ENCODE data around the gene PPP1R14B. TPM values are rescaled to one million over a fixed set of nuclear protein-coding genes. Genes with fewer than 3 reads are reported as not detected.

PPP1R14B gene
- total RNA-seq, 1 experiment from 2014 or later = 1,496 TPM

- TF ChIP-seq EZH2 (IDR thresholded peaks at IDR 0.05; ENCODE audit: low read length, unreplicated experiment) (no peak), CTCF (conservative IDR thresholded peaks at IDR 0.05; ENCODE audit: low read depth, low read length) (no peak), EZH2phosphoT487 (IDR thresholded peaks at IDR 0.05; ENCODE audit: borderline replicate concordance, low read length) (no peak)
- no TSS peak for BruUV-seq (replicated peaks)
- no peak for ATAC-seq
These were observed 23.6 kb downstream of the PPP1R14B start for GRCh38 chr11:64223001-64223651.

GRCh38 chr11:64222651-64223000 is 24.1 kb downstream of the PPP1R14B start:
- intact Hi-C loops (cut with micrococcal nuclease) = no loop called here
- Histone ChIP-seq H3K4me3 (ENCODE audit: low read length) (no peak overlapping the region), H3K27ac (ENCODE audit: low read length) (no peak overlapping the region), H3K36me3 (ENCODE audit: low read depth, low read length) (0 out of 2 replicates have a peak, but pooled peaks cover 3% of the 10 kb centered on the region), H3K9ac (ENCODE audit: low read length) (no peak overlapping the region), H3K79me2 (ENCODE audit: low read length) (peaks cover 20% of the 10 kb centered on the region), H3K4me2 (ENCODE audit: low read length) (no peak overlapping the region), H3F3A (ENCODE audit: low read length, unreplicated experiment) (no peaks in the 10 kb centered on the region), H3K27me3 (ENCODE audit: low read length) (no peaks in the 10 kb centered on the region), H3K4me1 (ENCODE audit: insufficient read depth, low read length) (peaks cover 28% of the 10 kb centered on the region), H4K20me1 (ENCODE audit: low read length) (no peaks in the 10 kb centered on the region), H3K9me3 (ENCODE audit: low read length) (no peaks in the 10 kb centered on the region), H3K9me2 (replicated peaks; ENCODE audit: low read length) (no peaks in the 10 kb centered on the region), H2AFZ (ENCODE audit: low read length) (no peak overlapping the region)
- DNase-seq (no peak), ATAC-seq (no peak)
- CTCF ChIA-PET = no interaction called here
- BruUV-seq (replicated peaks) = no TSS peak
- POLR2A ChIA-PET (ENCODE audit: unreplicated experiment) = no interaction called here
- TF ChIP-seq EZH2phosphoT487 (IDR thresholded peaks at IDR 0.05; ENCODE audit: borderline replicate concordance, low read length) (no peak), CTCF (conservative IDR thresholded peaks at IDR 0.05; ENCODE audit: low read depth, low read length) (no peak), EZH2 (IDR thresholded peaks at IDR 0.05; ENCODE audit: low read length, unreplicated experiment) (no peak)

More at GRCh38 chr11:64223001-64223651, 23.6 kb downstream of the PPP1R14B start:
- Histone ChIP-seq H3K4me3 (ENCODE audit: low read length) (no peak overlapping the region), H3K27ac (ENCODE audit: low read length) (no peak overlapping the region), H4K20me1 (ENCODE audit: low read length) (no peaks in the 10 kb centered on the region), H3K9ac (ENCODE audit: low read length) (no peak overlapping the region), H3F3A (ENCODE audit: low read length, unreplicated experiment) (no peaks in the 10 kb centered on the region), H3K27me3 (ENCODE audit: low read length) (no peaks in the 10 kb centered on the region), H3K79me2 (ENCODE audit: low read length) (peaks cover 21% of the 10 kb centered on the region), H3K9me2 (replicated peaks; ENCODE audit: low read length) (no peaks in the 10 kb centered on the region), H2AFZ (ENCODE audit: low read length) (no peak overlapping the region), H3K9me3 (ENCODE audit: low read length) (no peaks in the 10 kb centered on the region), H3K4me2 (ENCODE audit: low read length) (no peak overlapping the region), H3K4me1 (ENCODE audit: insufficient read depth, low read length) (peaks cover 29% of the 10 kb centered on the region), H3K36me3 (ENCODE audit: low read depth, low read length) (0 out of 2 replicates have a peak, but pooled peaks cover 3% of the 10 kb centered on the region)
- ChIA-PET POLR2A (ENCODE audit: unreplicated experiment) (interaction anchor here (0.6 kb wide), 1 partner anchor 37 kb away, joined by 13 read pairs; the partner anchor contains the start of gene STIP1), CTCF (no interaction called here)
- no peak for DNase-seq
- intact Hi-C loops (cut with micrococcal nuclease) = no loop called here

- ATAC-seq (no peak), DNase-seq (no peak)
- H3K36me3 ChIP-seq (ENCODE audit: low read depth, low read length) = 0 out of 2 replicates have a peak, but pooled peaks cover 3% of the 10 kb centered on the region
- intact Hi-C loops (cut with micrococcal nuclease) = no loop called here
- H3K27ac ChIP-seq (ENCODE audit: low read length) = no peak overlapping the region
- no peaks in the 10 kb centered on the region for H3K9me2 ChIP-seq (replicated peaks; ENCODE audit: low read length)
- no peaks in the 10 kb centered on the region for H3F3A ChIP-seq (ENCODE audit: low read length, unreplicated experiment)
- POLR2A ChIA-PET (ENCODE audit: unreplicated experiment) = no interaction called here
- no peak overlapping the region for H3K4me3 ChIP-seq (ENCODE audit: low read length)
- peaks cover 4% of the 10 kb centered on the region; the same call in 1 of the 2 replicates for H3K79me2 ChIP-seq (ENCODE audit: low read length)
- no peak overlapping the region for H3K4me2 ChIP-seq (ENCODE audit: low read length)
- H3K9ac ChIP-seq (ENCODE audit: low read length) = no peak overlapping the region
- H3K4me1 ChIP-seq (ENCODE audit: insufficient read depth, low read length) = peaks cover 16% of the 10 kb centered on the region
- H3K27me3 ChIP-seq (ENCODE audit: low read length) = no peaks in the 10 kb centered on the region
- CTCF ChIA-PET = no interaction called here
- no peaks in the 10 kb centered on the region for H4K20me1 ChIP-seq (ENCODE audit: low read length)
- TF ChIP-seq CTCF (conservative IDR thresholded peaks at IDR 0.05; ENCODE audit: low read depth, low read length) (no peak), EZH2 (IDR thresholded peaks at IDR 0.05; ENCODE audit: low read length, unreplicated experiment) (no peak), EZH2phosphoT487 (IDR thresholded peaks at IDR 0.05; ENCODE audit: borderline replicate concordance, low read length) (no peak)
- no TSS peak for BruUV-seq (replicated peaks)
- no peaks in the 10 kb centered on the region for H3K9me3 ChIP-seq (ENCODE audit: low read length)
- H2AFZ ChIP-seq (ENCODE audit: low read length) = no peak overlapping the region
These were observed 25.9 kb downstream of the PPP1R14B start for GRCh38 chr11:64220798-64221197.
